GM21529 (cell line): Measurements from ENCODE around the gene NHLH2.

Experiments used
- ATAC-seq: cut with Tn5 transposase; IDR thresholded peaks from one replicate; pipeline ENCODE4 v1.9.1; 2021; ENCODE audit not compliant: unreplicated experiment

NHLH2 gene

GRCh38 chr1:115805597-115805996 lies 35.3 kb downstream of the NHLH2 start:
- no peak for ATAC-seq

GRCh38 chr1:115802416-115802815 lies 38.5 kb downstream of the NHLH2 start:
- ATAC-seq, result no peak

- ATAC-seq, result no peak
These were observed 43.4 kb downstream of the NHLH2 start for GRCh38 chr1:115797486-115797885.

- ATAC-seq, result no peak
These were observed 44.0 kb downstream of the NHLH2 start for GRCh38 chr1:115796897-115797296.

GRCh38 chr1:115796036-115796435 lies 44.9 kb downstream of the NHLH2 start:
- no peak for ATAC-seq

- ATAC-seq, result no peak
These were observed 45.8 kb downstream of the NHLH2 start for GRCh38 chr1:115794976-115795639.

- ATAC-seq, result no peak
These were observed 47.8 kb downstream of the NHLH2 start for GRCh38 chr1:115793162-115793561.

- ATAC-seq, result no peak
These were observed 49.1 kb downstream of the NHLH2 start for GRCh38 chr1:115791816-115792215.

GRCh38 chr1:115790846-115791245 lies 50.1 kb downstream of the NHLH2 start:
- ATAC-seq, result no peak

GRCh38 chr1:115790356-115790755 lies 50.6 kb downstream of the NHLH2 start:
- ATAC-seq, result no peak
